CD4-positive, alpha-beta T cell treated with Interleukin-4 for 1 hour (primary cell): ENCODE data around the gene PGM5.
"Not testable (repeated sequence)": the region's sequence is repeated elsewhere in the genome, so short reads cannot be mapped to it uniquely, and the experiment has no call there.

Source experiments
- DNase-seq, 2 donors: peaks; one replicate each; pipeline ENCODE4 v3.0.0-alpha.2; 2020 to 2022

The PGM5 gene

GRCh38 chr9:68383894-68384293 is 27.5 kb downstream of the PGM5 start:
- not testable (repeated sequence) for DNase-seq

- DNase-seq = not testable (repeated sequence)
Observed at GRCh38 chr9:68389558-68389957, 33.1 kb downstream of the PGM5 start.

GRCh38 chr9:68390737-68391136 is 34.3 kb downstream of the PGM5 start:
- DNase-seq = not testable (repeated sequence)

- DNase-seq = not testable (repeated sequence)
Observed at GRCh38 chr9:68396411-68397094, 40.1 kb downstream of the PGM5 start.

GRCh38 chr9:68397095-68397423 is 40.6 kb downstream of the PGM5 start:
- not testable (repeated sequence) for DNase-seq

GRCh38 chr9:68397796-68398195 is 41.4 kb downstream of the PGM5 start:
- not testable (repeated sequence) for DNase-seq

GRCh38 chr9:68398324-68398723 is 41.9 kb downstream of the PGM5 start:
- not testable (repeated sequence) for DNase-seq

GRCh38 chr9:68404421-68405185 is 48.2 kb downstream of the PGM5 start:
- not testable (repeated sequence) for DNase-seq

GRCh38 chr9:68411865-68412264 is 55.5 kb downstream of the PGM5 start:
- not testable (repeated sequence) for DNase-seq

- not testable (repeated sequence) for DNase-seq
Observed at GRCh38 chr9:68412754-68413153, 56.3 kb downstream of the PGM5 start.

GRCh38 chr9:68415065-68415464 is 58.7 kb downstream of the PGM5 start:
- DNase-seq = not testable (repeated sequence)

- DNase-seq = no peak
Observed at GRCh38 chr9:68416936-68417564, 60.6 kb downstream of the PGM5 start.

GRCh38 chr9:68417762-68418161 is 61.4 kb downstream of the PGM5 start:
- DNase-seq = no peak

- DNase-seq = no peak
Observed at GRCh38 chr9:68418259-68418845, 61.9 kb downstream of the PGM5 start.

- DNase-seq = no peak
Observed at GRCh38 chr9:68419901-68420300, 63.5 kb downstream of the PGM5 start.

- DNase-seq = no peak
Observed at GRCh38 chr9:68426755-68427154, 70.3 kb downstream of the PGM5 start.

GRCh38 chr9:68427216-68427977 is 71.0 kb downstream of the PGM5 start:
- DNase-seq = no peak

GRCh38 chr9:68428481-68428880 is 72.1 kb downstream of the PGM5 start:
- no peak for DNase-seq

GRCh38 chr9:68429631-68430030 is 73.2 kb downstream of the PGM5 start:
- no peak for DNase-seq

GRCh38 chr9:68431307-68431706 is 74.9 kb downstream of the PGM5 start:
- DNase-seq = no peak

GRCh38 chr9:68433531-68434110 is 77.2 kb downstream of the PGM5 start:
- DNase-seq = no peak

- DNase-seq = no peak
Observed at GRCh38 chr9:68437785-68438184, 81.4 kb downstream of the PGM5 start.
